GM18873 (cell line): ENCODE results near the gene TIMM29.

Experiments used
- ATAC-seq: cut with Tn5 transposase; IDR thresholded peaks from one replicate; pipeline ENCODE4 v1.9.1; 2021; ENCODE audit warnings: mild to moderate bottlenecking, moderate library complexity, moderate number of reproducible peaks; ENCODE audit not compliant: unreplicated experiment, low FRiP score

The TIMM29 gene

GRCh38 chr19:10911579-10912363 lies 16.8 kb upstream of the TIMM29 start:
- ATAC-seq = no peak

GRCh38 chr19:10912619-10913018 lies 16.0 kb upstream of the TIMM29 start:
- no peak for ATAC-seq

GRCh38 chr19:10913716-10914340 lies 14.8 kb upstream of the TIMM29 start:
- no peak for ATAC-seq

GRCh38 chr19:10915130-10916091 lies 13.2 kb upstream of the TIMM29 start:
- no peak for ATAC-seq

- ATAC-seq = no peak
Measured at GRCh38 chr19:10916602-10917001, 12.0 kb upstream of the TIMM29 start.

GRCh38 chr19:10918359-10918758 lies 10.3 kb upstream of the TIMM29 start:
- ATAC-seq = no peak

- no peak for ATAC-seq
Measured at GRCh38 chr19:10919352-10920287, 9.0 kb upstream of the TIMM29 start.

- ATAC-seq = no peak
Measured at GRCh38 chr19:10920288-10920655, 8.3 kb upstream of the TIMM29 start.

GRCh38 chr19:10920781-10921180 lies 7.8 kb upstream of the TIMM29 start:
- ATAC-seq = no peak

GRCh38 chr19:10921199-10921909 lies 7.3 kb upstream of the TIMM29 start:
- ATAC-seq = no peak

GRCh38 chr19:10921910-10922637 lies 6.5 kb upstream of the TIMM29 start:
- ATAC-seq = no peak

GRCh38 chr19:10922638-10923014 lies 6.0 kb upstream of the TIMM29 start:
- no peak for ATAC-seq

- ATAC-seq = no peak
Measured at GRCh38 chr19:10923260-10924112, 5.1 kb upstream of the TIMM29 start.

GRCh38 chr19:10924597-10924996 lies 4.0 kb upstream of the TIMM29 start:
- ATAC-seq = no peak

- ATAC-seq = no peak
Measured at GRCh38 chr19:10927730-10928562, 665 bp upstream of the TIMM29 start.

GRCh38 chr19:10929402-10929794 lies 787 bp downstream of the TIMM29 start:
- no peak for ATAC-seq
